Measurements from ENCODE around the gene CLEC2B. TPM values are rescaled to one million over a fixed set of nuclear protein-coding genes. Genes with fewer than 3 reads are reported as not detected.

Gene CLEC2B
- total RNA-seq, 1 experiment from 2014 or later = 70.8 TPM

DNA sequence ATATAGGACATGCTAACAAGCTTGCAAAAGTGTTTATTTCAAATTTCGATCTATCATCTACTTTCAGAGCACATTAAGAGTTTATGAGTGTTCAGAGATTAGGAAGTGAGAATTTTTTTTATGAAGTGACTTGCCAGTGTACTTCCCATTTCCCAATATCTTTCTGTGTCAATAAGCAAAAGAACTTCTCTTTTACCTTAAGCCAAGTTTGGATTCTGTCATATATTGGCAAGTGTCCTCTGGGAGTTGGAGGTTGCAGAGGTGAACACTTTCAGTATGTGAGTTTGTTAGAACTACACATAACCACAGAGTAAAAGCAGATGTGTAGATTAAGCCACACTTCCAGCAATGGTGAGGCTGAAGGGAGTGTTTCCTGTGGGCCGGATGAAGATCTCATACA, 58.5 kb downstream of the CLEC2B start:
- Histone ChIP-seq H3K27ac (no peak overlapping the region), H3K9me3 (replicated peaks) (no peaks in the 10 kb centered on the region), H3K4me3 (no peak overlapping the region), H3K4me1 (replicated peaks) (no peaks in the 10 kb centered on the region), H3K36me3 (no peaks in the 10 kb centered on the region), H3K27me3 (replicated peaks) (no peaks in the 10 kb centered on the region; the same call in none of the 2 replicates)
- DNase-seq (ENCODE audit: low read depth in 1 of 2, low spot score in 2 of 2) = no peak

DNA sequence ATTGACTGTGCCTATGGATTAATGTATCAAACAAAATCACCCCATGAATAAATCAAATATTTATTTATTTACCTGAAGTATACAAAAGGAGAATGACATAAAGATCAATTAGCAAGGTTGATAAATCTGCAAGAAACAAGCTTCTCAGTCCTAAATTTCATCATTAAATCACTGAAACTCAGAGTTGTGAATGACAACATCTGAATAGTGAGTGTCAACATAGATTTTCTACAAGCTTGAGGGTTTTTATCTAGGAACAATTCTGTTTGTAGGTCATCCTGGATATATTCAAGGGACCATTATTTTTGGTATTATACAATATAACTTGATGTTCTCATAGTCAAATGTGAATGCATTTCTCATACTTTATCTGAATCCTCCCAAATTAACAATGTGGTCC, 59.3 kb downstream of the CLEC2B start:
- H3K27ac ChIP-seq = no peak overlapping the region
- no peaks in the 10 kb centered on the region for H3K36me3 ChIP-seq
- H3K4me1 ChIP-seq (replicated peaks) = no peaks in the 10 kb centered on the region
- no peaks in the 10 kb centered on the region for H3K9me3 ChIP-seq (replicated peaks)
- no peaks in the 10 kb centered on the region; the same call in none of the 2 replicates for H3K27me3 ChIP-seq (replicated peaks)
- no peak overlapping the region for H3K4me3 ChIP-seq
- no peak for DNase-seq (ENCODE audit: low read depth in 1 of 2, low spot score in 2 of 2)

DNA sequence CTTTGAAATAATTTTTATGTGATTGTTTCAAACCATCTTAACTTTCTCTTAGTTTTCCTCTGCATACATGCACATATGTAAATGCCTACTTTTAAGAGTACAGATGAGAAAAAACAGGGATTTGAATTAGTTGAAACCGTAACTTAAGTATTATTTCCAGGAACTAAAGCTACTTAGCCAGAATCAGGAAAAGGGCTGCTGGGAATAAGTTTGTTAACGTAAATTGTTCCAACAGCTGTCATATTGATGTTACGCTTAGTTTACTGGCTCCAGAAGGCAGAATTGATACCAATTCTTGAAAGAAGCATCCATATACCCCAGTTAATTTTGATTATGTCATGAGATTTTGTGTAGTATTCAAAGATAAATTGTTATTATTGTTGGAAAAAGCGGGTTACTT, 59.8 kb downstream of the CLEC2B start:
- H3K27me3 ChIP-seq (replicated peaks) = no peaks in the 10 kb centered on the region; the same call in none of the 2 replicates
- H3K36me3 ChIP-seq = no peaks in the 10 kb centered on the region
- no peak overlapping the region for H3K27ac ChIP-seq
- DNase-seq (ENCODE audit: low read depth in 1 of 2, low spot score in 2 of 2) = no peak
- no peaks in the 10 kb centered on the region for H3K4me1 ChIP-seq (replicated peaks)
- no peaks in the 10 kb centered on the region for H3K9me3 ChIP-seq (replicated peaks)
- no peak overlapping the region for H3K4me3 ChIP-seq

DNA sequence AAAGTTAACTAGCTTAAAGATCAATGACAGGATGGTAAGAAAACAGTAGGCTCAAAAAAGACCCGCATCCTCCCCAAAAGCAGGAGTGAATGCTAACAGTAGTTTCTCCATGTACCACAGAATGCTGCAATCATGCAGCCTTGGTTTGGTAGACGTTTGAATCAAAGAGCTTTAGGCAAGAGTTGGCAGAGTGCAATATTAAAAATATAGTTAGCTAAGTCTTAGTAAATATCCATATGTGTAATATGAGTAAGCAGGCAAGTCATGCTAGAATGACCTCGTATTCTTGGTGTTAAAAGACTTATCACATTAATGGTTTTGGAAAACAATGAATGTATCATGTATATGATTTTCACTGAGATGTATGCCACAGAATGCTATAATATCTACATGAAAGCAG, 60.6 kb downstream of the CLEC2B start:
- H3K4me3 ChIP-seq = no peak overlapping the region
- no peaks in the 10 kb centered on the region; the same call in none of the 2 replicates for H3K27me3 ChIP-seq (replicated peaks)
- H3K4me1 ChIP-seq (replicated peaks) = no peaks in the 10 kb centered on the region
- no peak overlapping the region for H3K27ac ChIP-seq
- DNase-seq (ENCODE audit: low read depth in 1 of 2, low spot score in 2 of 2) = no peak
- no peaks in the 10 kb centered on the region for H3K36me3 ChIP-seq
- H3K9me3 ChIP-seq (replicated peaks) = no peaks in the 10 kb centered on the region

DNA sequence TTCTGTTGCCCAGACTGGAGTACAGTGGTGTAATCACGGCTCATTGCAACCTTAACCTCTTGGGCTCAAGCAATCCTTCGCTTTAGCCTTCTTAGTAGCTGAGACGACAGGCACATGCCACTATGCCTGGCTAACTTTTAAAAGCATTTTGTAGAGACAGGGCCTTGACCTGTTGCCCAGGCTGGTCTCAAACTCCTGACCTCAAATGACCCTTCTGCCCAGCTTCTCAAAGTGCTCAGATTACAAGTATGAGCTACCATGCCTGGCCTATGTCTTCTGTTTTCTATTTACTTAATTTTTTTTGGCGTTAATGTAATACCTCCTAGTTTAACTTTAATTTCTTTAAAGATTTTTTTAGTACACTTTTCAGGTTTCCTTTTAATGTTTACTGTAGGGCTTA, 62.4 kb downstream of the CLEC2B start:
- no peak overlapping the region for H3K4me3 ChIP-seq
- no peaks in the 10 kb centered on the region; the same call in none of the 2 replicates for H3K27me3 ChIP-seq (replicated peaks)

DNA sequence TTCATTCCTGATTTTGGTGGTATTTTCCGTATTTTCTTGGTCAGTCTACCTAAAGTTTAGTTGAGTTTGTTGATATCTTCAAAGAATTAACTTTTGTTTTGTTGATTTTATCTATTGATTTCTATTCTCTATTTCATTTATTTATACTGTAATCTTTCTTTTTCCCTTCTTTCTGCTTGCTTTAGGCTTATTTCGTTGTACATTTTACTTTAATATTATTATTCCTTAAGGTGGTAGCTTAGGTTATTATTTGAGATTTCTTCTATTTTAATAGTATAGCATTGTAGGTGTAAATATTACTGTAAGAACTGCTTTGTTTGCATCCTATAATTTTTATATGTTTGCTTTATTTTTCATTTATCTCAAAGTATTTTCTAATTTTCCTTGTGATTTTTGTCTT, 63.3 kb downstream of the CLEC2B start:
- H3K27me3 ChIP-seq (replicated peaks) = no peaks in the 10 kb centered on the region; the same call in none of the 2 replicates
- no peak overlapping the region for H3K4me3 ChIP-seq
- H3K36me3 ChIP-seq = no peaks in the 10 kb centered on the region

More for the DNA sequence above, 62.4 kb downstream of the CLEC2B start:
- no peak for DNase-seq (ENCODE audit: low read depth in 1 of 2, low spot score in 2 of 2)
- H3K36me3 ChIP-seq = no peaks in the 10 kb centered on the region
- no peaks in the 10 kb centered on the region for H3K4me1 ChIP-seq (replicated peaks)
- no peak overlapping the region for H3K27ac ChIP-seq
- H3K9me3 ChIP-seq (replicated peaks) = no peaks in the 10 kb centered on the region

More for the DNA sequence above, 63.3 kb downstream of the CLEC2B start:
- H3K27ac ChIP-seq = no peak overlapping the region
- H3K4me1 ChIP-seq (replicated peaks) = no peaks in the 10 kb centered on the region
- DNase-seq (ENCODE audit: low read depth in 1 of 2, low spot score in 2 of 2) = no peak
- no peaks in the 10 kb centered on the region for H3K9me3 ChIP-seq (replicated peaks)

Other genes with a start within 250 kb of the CLEC2B start
- 3.4 and 6.9 TPM in 2 replicates for gene CLEC2D, start 199.6 kb downstream of the CLEC2B start, total RNA-seq (2014; rRNA removed; shearing (Covaris generic))
- gene CLECL1, start 136.3 kb downstream of the CLEC2B start, total RNA-seq (2014; rRNA removed; shearing (Covaris generic)) = not detected in 2 replicates
- gene CD69, start 108.5 kb downstream of the CLEC2B start, total RNA-seq (2014; rRNA removed; shearing (Covaris generic)) = 0.13 and 0.25 TPM in 2 replicates
- not detected in 2 replicates for gene KLRF1, start 41.9 kb downstream of the CLEC2B start, total RNA-seq (2014; rRNA removed; shearing (Covaris generic))
- gene KLRF2, start 12.1 kb upstream of the CLEC2B start, total RNA-seq (2014; rRNA removed; shearing (Covaris generic)) = not detected in 2 replicates
- not detected in 2 replicates for gene CLEC2A, start 63.0 kb upstream of the CLEC2B start, total RNA-seq (2014; rRNA removed; shearing (Covaris generic))
- not detected in 2 replicates for gene CLEC12A, start 102.1 kb upstream of the CLEC2B start, total RNA-seq (2014; rRNA removed; shearing (Covaris generic))
- gene CLEC1B, start 129.8 kb upstream of the CLEC2B start, total RNA-seq (2014; rRNA removed; shearing (Covaris generic)) = not detected in 2 replicates
- gene CLEC12B, start 141.3 kb upstream of the CLEC2B start, total RNA-seq (2014; rRNA removed; shearing (Covaris generic)) = not detected in 2 replicates
- not detected in 2 replicates for gene CLEC9A, start 161.3 kb upstream of the CLEC2B start, total RNA-seq (2014; rRNA removed; shearing (Covaris generic))
- gene CLEC1A, start 229.6 kb upstream of the CLEC2B start, total RNA-seq (2014; rRNA removed; shearing (Covaris generic)) = not detected in 2 replicates

Measured in SJSA1 (cell line).